Ovary (tissue), 3 donors: ENCODE results near the gene RNLS.

Experiments
- POLR2A ChIP-seq: fragments of 450-650 bp; IDR thresholded peaks from one replicate; pipeline ENCODE4 v1.6.1; 2017; ENCODE audit warnings: antibody characterized with exemption, mild to moderate bottlenecking, moderate library complexity
- TF ChIP-seq, protein P1 (sequence below), 3 donors: fragments of 450-650 bp in 2 of 3; fragments of 200-600 bp in 1 of 3; IDR thresholded peaks; one replicate each; pipeline versions ENCODE4 v1.5.1 to v1.8.0; 2016 to 2022; ENCODE audit warnings: antibody characterized with exemption in 3 of 3, mild to moderate bottlenecking in 1 of 3
- donor health status: DM: no; HTN: no; CAD: no.

DNA sequence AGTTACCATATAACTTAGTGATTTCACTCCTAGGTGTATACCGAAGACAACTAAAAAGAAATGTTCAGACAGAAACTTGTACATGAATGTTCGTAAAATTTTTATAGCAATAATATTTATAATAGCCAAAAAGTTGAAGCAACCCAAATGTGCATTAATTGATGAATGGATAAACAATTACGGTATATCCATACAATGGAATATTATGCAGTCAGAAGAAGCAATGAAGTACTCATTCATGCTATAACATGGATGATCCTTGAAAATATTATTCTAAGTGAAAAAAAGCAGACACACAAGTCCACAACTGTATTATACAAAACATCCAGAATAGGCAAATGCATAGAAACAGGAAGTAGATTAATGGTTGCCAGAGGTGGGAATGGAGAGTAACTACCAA, 183.9 kb downstream of the RNLS start:
- TF ChIP-seq, protein P1, sequence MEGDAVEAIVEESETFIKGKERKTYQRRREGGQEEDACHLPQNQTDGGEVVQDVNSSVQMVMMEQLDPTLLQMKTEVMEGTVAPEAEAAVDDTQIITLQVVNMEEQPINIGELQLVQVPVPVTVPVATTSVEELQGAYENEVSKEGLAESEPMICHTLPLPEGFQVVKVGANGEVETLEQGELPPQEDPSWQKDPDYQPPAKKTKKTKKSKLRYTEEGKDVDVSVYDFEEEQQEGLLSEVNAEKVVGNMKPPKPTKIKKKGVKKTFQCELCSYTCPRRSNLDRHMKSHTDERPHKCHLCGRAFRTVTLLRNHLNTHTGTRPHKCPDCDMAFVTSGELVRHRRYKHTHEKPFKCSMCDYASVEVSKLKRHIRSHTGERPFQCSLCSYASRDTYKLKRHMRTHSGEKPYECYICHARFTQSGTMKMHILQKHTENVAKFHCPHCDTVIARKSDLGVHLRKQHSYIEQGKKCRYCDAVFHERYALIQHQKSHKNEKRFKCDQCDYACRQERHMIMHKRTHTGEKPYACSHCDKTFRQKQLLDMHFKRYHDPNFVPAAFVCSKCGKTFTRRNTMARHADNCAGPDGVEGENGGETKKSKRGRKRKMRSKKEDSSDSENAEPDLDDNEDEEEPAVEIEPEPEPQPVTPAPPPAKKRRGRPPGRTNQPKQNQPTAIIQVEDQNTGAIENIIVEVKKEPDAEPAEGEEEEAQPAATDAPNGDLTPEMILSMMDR (IDR thresholded peaks at IDR 0.05): no peak
- TF ChIP-seq POLR2A: no peak
